Ishikawa (cell line): ENCODE results near the gene PHF24.

Source experiments
- EGR1 ChIP-seq: IDR thresholded peaks from 2 replicates; pipeline ENCODE4 v1.6.1; 2012
- TEAD4 ChIP-seq: IDR thresholded peaks from 2 replicates; pipeline ENCODE4 v1.6.1; 2012
- YY1 ChIP-seq: IDR thresholded peaks from 2 replicates; pipeline ENCODE4 v1.6.1; 2012; ENCODE audit warnings: low read depth
- ZBTB7A ChIP-seq: IDR thresholded peaks from 2 replicates; pipeline ENCODE4 v1.6.1; 2012; ENCODE audit warnings: low read depth
- TF ChIP-seq, protein P1 (sequence below): IDR thresholded peaks from 2 replicates; pipeline ENCODE4 v1.6.1; 2012; ENCODE audit warnings: low read depth, mild to moderate bottlenecking
- TF ChIP-seq, protein P2 (sequence below): IDR thresholded peaks from 2 replicates; pipeline ENCODE4 v1.6.1; 2012

DNA sequence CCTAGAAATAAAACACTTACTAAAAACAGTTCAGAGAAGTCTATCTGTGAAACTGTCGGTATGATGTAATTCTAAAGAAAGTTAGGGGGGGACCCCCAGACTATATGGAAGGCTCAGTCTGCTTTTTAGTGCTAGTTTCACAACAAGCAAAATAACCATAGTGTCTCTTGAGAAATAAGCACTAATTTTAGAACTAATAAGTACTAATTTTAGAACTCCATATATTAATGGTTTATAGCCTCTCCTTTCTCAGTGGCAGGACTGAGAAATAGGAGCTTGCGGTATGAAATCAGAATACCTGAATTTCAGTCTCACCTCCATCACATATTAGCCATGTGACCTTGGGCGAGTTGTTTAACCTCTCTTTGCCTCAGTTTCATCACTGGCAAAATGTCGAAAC lies 1.4 kb upstream of the PHF24 start:
- TF ChIP-seq TEAD4 = no peak
- TF ChIP-seq, protein P1, sequence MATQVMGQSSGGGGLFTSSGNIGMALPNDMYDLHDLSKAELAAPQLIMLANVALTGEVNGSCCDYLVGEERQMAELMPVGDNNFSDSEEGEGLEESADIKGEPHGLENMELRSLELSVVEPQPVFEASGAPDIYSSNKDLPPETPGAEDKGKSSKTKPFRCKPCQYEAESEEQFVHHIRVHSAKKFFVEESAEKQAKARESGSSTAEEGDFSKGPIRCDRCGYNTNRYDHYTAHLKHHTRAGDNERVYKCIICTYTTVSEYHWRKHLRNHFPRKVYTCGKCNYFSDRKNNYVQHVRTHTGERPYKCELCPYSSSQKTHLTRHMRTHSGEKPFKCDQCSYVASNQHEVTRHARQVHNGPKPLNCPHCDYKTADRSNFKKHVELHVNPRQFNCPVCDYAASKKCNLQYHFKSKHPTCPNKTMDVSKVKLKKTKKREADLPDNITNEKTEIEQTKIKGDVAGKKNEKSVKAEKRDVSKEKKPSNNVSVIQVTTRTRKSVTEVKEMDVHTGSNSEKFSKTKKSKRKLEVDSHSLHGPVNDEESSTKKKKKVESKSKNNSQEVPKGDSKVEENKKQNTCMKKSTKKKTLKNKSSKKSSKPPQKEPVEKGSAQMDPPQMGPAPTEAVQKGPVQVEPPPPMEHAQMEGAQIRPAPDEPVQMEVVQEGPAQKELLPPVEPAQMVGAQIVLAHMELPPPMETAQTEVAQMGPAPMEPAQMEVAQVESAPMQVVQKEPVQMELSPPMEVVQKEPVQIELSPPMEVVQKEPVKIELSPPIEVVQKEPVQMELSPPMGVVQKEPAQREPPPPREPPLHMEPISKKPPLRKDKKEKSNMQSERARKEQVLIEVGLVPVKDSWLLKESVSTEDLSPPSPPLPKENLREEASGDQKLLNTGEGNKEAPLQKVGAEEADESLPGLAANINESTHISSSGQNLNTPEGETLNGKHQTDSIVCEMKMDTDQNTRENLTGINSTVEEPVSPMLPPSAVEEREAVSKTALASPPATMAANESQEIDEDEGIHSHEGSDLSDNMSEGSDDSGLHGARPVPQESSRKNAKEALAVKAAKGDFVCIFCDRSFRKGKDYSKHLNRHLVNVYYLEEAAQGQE = no peak
- no peak for TF ChIP-seq YY1
- no peak for TF ChIP-seq EGR1
- no peak for TF ChIP-seq ZBTB7A
- TF ChIP-seq, protein P2, sequence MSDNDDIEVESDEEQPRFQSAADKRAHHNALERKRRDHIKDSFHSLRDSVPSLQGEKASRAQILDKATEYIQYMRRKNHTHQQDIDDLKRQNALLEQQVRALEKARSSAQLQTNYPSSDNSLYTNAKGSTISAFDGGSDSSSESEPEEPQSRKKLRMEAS = no peak
